Activated T-cell treated with anti-CD3 and anti-CD28 coated beads, Interleukin-2, amount 50 U/mL, for 72 hours (primary cell): Measurements from ENCODE around the gene ELP2. TPM values are rescaled to one million over a fixed set of nuclear protein-coding genes. Genes with fewer than 3 reads are reported as not detected.

Experiments
- ATAC-seq, 2 donors: fragments of 150-1000 bp; cut with Tn5 transposase; replicated peaks in 1 of 2; 2 replicates each; pipeline ENCODE4 v1.10.0; 2021; ENCODE audit warnings: moderate library complexity in 2 of 2, mild to moderate bottlenecking in 1 of 2
- DNase-seq, 2 donors: peaks; one replicate each; pipeline ENCODE4 v3.0.0; 2021 to 2022; ENCODE audit warnings: mixed read lengths in 1 of 2
- H3K27ac Mint-ChIP-seq: one replicate; pipeline ENCODE4 v1.8.0; 2022; ENCODE audit warnings: mild to moderate bottlenecking, moderate library complexity, mixed read lengths
- H3K27me3 Mint-ChIP-seq: one replicate; pipeline ENCODE4 v1.8.0; 2022; ENCODE audit warnings: low read depth, mixed read lengths
- H3K36me3 Mint-ChIP-seq, 2 donors: one replicate each; pipeline ENCODE4 v1.8.0; 2022; ENCODE audit warnings: mixed read lengths in 2 of 2, mild to moderate bottlenecking in 1 of 2; ENCODE audit not compliant: insufficient read depth in 2 of 2
- H3K4me1 Mint-ChIP-seq: one replicate; pipeline ENCODE4 v1.8.0; 2022; ENCODE audit warnings: low read depth, mixed read lengths
- H3K4me3 Mint-ChIP-seq, 2 donors: one replicate each; pipeline ENCODE4 v1.8.0; 2022; ENCODE audit warnings: mild to moderate bottlenecking in 2 of 2, mixed read lengths in 2 of 2, moderate library complexity in 2 of 2
- H3K9me3 Mint-ChIP-seq, 2 donors: one replicate each; pipeline ENCODE4 v1.8.0; 2022; ENCODE audit warnings: mixed read lengths in 2 of 2
- total RNA-seq, 2 donors: library from RNA; stranded (reverse); gene quantifications; one replicate each; pipeline ENCODE4 v1.2.3, GENCODE V29; 2022

The ELP2 gene
- total RNA-seq, 2 donors from 2014 or later, result 107 TPM

DNA sequence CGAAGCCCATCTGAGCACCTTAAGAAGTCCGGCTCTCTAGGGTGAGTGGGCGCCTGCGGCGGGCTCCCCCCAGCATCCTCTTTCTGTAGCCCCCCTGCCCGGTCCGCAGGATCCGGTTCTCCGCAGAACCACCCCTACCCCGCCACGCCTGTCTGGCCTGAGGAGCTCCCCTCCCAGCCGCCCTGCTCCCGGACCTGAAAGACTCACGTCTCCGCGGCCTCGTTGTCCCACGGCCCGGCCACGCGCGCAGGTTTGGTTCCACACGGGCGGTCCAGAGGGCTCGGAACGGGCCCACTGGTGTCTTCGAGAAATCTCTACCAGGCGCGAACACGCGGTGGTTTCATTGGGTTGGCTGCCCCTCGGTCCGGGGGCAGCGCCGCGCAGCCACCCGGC, 796 bp upstream of the ELP2 start:
- ATAC-seq (peak in 1 of 2 donors; percentile 3), DNase-seq (no peak)
- H3K4me3 Mint-ChIP-seq, result peak overlapping the region; percentile 94
- H3K36me3 Mint-ChIP-seq, result peaks cover 7 to 23% of the 10 kb centered on the region in 2 donors
- H3K9me3 Mint-ChIP-seq, result no peaks in the 10 kb centered on the region
- no peaks in the 10 kb centered on the region for H3K27me3 Mint-ChIP-seq
- H3K4me1 Mint-ChIP-seq, result peaks cover 74% of the 10 kb centered on the region
- no peak overlapping the region for H3K27ac Mint-ChIP-seq

- Mint-ChIP-seq H3K27me3 (no peaks in the 10 kb centered on the region), H3K4me3 (peak overlapping the region; percentile 94), H3K36me3 (peaks cover 7 to 17% of the 10 kb centered on the region in 2 donors), H3K4me1 (peaks cover 67% of the 10 kb centered on the region), H3K27ac (peak overlapping the region; percentile 95), H3K9me3 (no peaks in the 10 kb centered on the region)
- no peak for DNase-seq
- ATAC-seq, result peak; percentile 16 to 27
Measured at GRCh38 chr18:36130039-36130831, 536 bp downstream of the ELP2 start.

DNA sequence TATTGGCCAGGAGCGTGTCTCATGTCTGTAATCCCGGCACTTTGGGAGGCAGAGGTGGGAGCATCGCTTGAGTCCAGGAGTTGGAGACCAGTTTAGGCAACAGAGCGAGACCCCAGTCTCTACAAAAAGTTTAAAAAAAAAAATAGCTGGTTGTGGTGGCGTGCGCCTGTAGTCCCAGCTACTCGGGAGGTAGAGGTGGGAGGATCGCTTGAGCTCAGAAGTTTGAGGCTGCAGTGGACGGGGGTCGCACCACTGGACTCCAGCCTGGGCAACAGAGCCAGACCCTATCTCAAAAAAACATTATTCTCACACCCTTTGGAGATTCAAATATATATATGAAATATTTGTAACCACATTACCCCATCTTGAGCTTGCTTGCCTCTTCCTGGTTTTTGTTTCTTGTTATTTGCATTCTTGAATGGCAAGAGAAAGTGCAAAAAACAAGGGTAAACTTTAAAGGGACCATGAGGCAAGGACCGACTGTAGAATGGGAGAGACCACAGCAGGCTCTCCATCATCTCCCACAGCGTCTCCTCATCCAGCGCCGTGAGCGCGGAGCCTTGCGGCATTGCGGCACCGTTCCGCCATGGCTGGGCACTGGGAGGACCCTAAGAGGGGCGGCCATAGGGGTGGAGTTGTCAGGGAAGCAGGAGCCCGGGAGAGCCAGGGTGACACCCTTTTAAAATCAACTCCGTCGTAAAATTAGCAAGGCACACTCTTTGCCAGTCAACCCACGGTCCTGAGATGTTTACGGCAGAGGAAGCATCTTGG, 1.4 kb downstream of the ELP2 start:
- peaks cover 9 to 12% of the 10 kb centered on the region in 2 donors for H3K36me3 Mint-ChIP-seq
- H3K27me3 Mint-ChIP-seq, result no peaks in the 10 kb centered on the region
- H3K4me3 Mint-ChIP-seq, result peak overlapping the region; percentile 94
- H3K27ac Mint-ChIP-seq, result peak overlapping the region; percentile 95
- H3K4me1 Mint-ChIP-seq, result peaks cover 59% of the 10 kb centered on the region
- no peaks in the 10 kb centered on the region for H3K9me3 Mint-ChIP-seq
- ATAC-seq, result no peak
- DNase-seq, result no peak

DNA sequence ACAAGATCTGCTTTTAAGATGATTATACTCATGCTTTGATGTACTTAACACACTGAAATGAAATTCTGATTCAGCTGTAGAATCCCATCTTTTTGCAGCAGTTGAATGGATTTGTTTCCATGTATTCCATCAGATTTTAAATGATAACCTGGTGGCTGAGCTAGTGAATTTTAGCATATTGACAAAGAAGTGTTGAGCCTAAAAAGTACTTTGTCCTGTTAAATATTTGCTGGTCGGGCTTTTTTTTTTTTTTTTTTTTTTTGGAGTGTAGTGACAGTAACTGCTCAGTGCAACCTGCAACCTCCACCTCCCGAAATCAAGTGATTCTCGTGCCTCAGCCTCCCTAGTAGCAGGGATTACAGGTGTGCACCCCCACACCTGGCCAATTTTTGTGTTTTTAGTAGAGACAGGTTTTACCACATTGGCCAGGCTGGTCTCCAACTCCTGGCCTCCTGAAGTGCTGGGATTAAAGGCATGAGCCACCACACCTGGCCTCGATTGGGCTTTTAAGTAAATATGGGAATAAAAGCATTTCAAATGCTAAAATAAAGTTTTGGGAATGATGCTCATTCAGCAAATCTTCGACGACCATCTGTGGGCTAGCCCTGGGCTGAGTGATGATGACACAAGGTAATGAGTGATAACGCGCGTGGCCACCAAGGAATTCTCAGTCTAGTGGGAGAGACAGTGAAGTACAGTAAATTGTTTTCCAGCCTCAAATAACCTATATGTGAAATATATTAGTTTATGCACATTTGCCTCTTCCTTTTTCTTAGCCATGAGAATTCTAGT, 2.2 kb downstream of the ELP2 start:
- H3K27ac Mint-ChIP-seq, result peak overlapping the region; percentile 52
- H3K9me3 Mint-ChIP-seq, result no peaks in the 10 kb centered on the region
- H3K36me3 Mint-ChIP-seq, result peaks cover 8 to 9% of the 10 kb centered on the region in 2 donors
- DNase-seq, result no peak
- H3K27me3 Mint-ChIP-seq, result no peaks in the 10 kb centered on the region
- H3K4me3 Mint-ChIP-seq, result peak overlapping the region; percentile 94
- peaks cover 50% of the 10 kb centered on the region for H3K4me1 Mint-ChIP-seq
- no peak for ATAC-seq

GRCh38 chr18:36132756-36133155, 3.1 kb downstream of the ELP2 start:
- peaks cover 42% of the 10 kb centered on the region for H3K4me1 Mint-ChIP-seq
- H3K36me3 Mint-ChIP-seq, result peaks cover 9 to 12% of the 10 kb centered on the region in 2 donors
- ATAC-seq, result no peak
- H3K27me3 Mint-ChIP-seq, result no peaks in the 10 kb centered on the region
- H3K4me3 Mint-ChIP-seq, result peak overlapping the region; percentile 1 to 94
- DNase-seq, result no peak
- no peaks in the 10 kb centered on the region for H3K9me3 Mint-ChIP-seq
- H3K27ac Mint-ChIP-seq, result no peak overlapping the region

GRCh38 chr18:36135264-36135663, 5.6 kb downstream of the ELP2 start:
- Mint-ChIP-seq H3K9me3 (no peaks in the 10 kb centered on the region), H3K27me3 (no peaks in the 10 kb centered on the region), H3K4me3 (no peak overlapping the region), H3K4me1 (peaks cover 33% of the 10 kb centered on the region), H3K27ac (peak overlapping the region; percentile 72), H3K36me3 (peaks cover 4 to 18% of the 10 kb centered on the region in 2 donors)
- no peak for DNase-seq
- ATAC-seq, result no peak

GRCh38 chr18:36139245-36139644, 9.5 kb downstream of the ELP2 start:
- H3K4me3 Mint-ChIP-seq, result no peak overlapping the region
- ATAC-seq (no peak), DNase-seq (no peak)
- no peak overlapping the region for H3K27ac Mint-ChIP-seq
- H3K9me3 Mint-ChIP-seq, result no peaks in the 10 kb centered on the region
- peaks cover 8% of the 10 kb centered on the region for H3K4me1 Mint-ChIP-seq
- H3K27me3 Mint-ChIP-seq, result no peaks in the 10 kb centered on the region
- H3K36me3 Mint-ChIP-seq, result peaks cover 10 to 23% of the 10 kb centered on the region in 2 donors

- no peaks in the 10 kb centered on the region for H3K9me3 Mint-ChIP-seq
- peaks cover 8% of the 10 kb centered on the region for H3K4me1 Mint-ChIP-seq
- ATAC-seq (peak in 1 of 2 donors; percentile 57), DNase-seq (no peak)
- H3K36me3 Mint-ChIP-seq, result peaks cover 7 to 27% of the 10 kb centered on the region in 2 donors
- no peak overlapping the region for H3K4me3 Mint-ChIP-seq
- H3K27me3 Mint-ChIP-seq, result no peaks in the 10 kb centered on the region
- H3K27ac Mint-ChIP-seq, result peak overlapping the region; percentile 9
Measured at GRCh38 chr18:36141576-36141975, 11.9 kb downstream of the ELP2 start.

GRCh38 chr18:36142751-36143150, 13.1 kb downstream of the ELP2 start:
- Mint-ChIP-seq H3K27ac (no peak overlapping the region), H3K27me3 (no peaks in the 10 kb centered on the region), H3K9me3 (no peaks in the 10 kb centered on the region), H3K4me1 (peaks cover 8% of the 10 kb centered on the region), H3K36me3 (peaks cover 7 to 25% of the 10 kb centered on the region in 2 donors), H3K4me3 (no peak overlapping the region)
- DNase-seq (no peak), ATAC-seq (peak in 1 of 2 donors; percentile 33)

GRCh38 chr18:36143391-36143790, 13.7 kb downstream of the ELP2 start:
- no peak for DNase-seq
- peaks cover 8% of the 10 kb centered on the region for H3K4me1 Mint-ChIP-seq
- no peaks in the 10 kb centered on the region for H3K27me3 Mint-ChIP-seq
- H3K4me3 Mint-ChIP-seq, result no peak overlapping the region
- no peak for ATAC-seq
- H3K27ac Mint-ChIP-seq, result peak overlapping the region; percentile 54
- peaks cover 7 to 25% of the 10 kb centered on the region in 2 donors for H3K36me3 Mint-ChIP-seq
- no peaks in the 10 kb centered on the region for H3K9me3 Mint-ChIP-seq

GRCh38 chr18:36149514-36150289, 20.0 kb downstream of the ELP2 start:
- DNase-seq, result no peak
- Mint-ChIP-seq H3K27ac (peak overlapping the region; percentile 60), H3K4me1 (peaks cover 9% of the 10 kb centered on the region), H3K27me3 (no peaks in the 10 kb centered on the region), H3K4me3 (no peak overlapping the region), H3K9me3 (no peaks in the 10 kb centered on the region), H3K36me3 (peaks cover 6 to 32% of the 10 kb centered on the region in 2 donors)
- ATAC-seq, result no peak

GRCh38 chr18:36152781-36153180, 23.1 kb downstream of the ELP2 start:
- DNase-seq (no peak), ATAC-seq (no peak)
- H3K9me3 Mint-ChIP-seq, result no peaks in the 10 kb centered on the region
- peaks cover 6 to 35% of the 10 kb centered on the region in 2 donors for H3K36me3 Mint-ChIP-seq
- H3K4me3 Mint-ChIP-seq, result no peak overlapping the region
- H3K4me1 Mint-ChIP-seq, result peaks cover 9% of the 10 kb centered on the region
- H3K27ac Mint-ChIP-seq, result no peak overlapping the region
- H3K27me3 Mint-ChIP-seq, result no peaks in the 10 kb centered on the region
